Measurements from ENCODE around the gene ZSWIM8. TPM values are rescaled to one million over a fixed set of nuclear protein-coding genes. Genes with fewer than 3 reads are reported as not detected.

Gene ZSWIM8
- total and polyA plus RNA-seq, 2 experiments from 2014 or later: 20.5 to 30.4 TPM

DNA sequence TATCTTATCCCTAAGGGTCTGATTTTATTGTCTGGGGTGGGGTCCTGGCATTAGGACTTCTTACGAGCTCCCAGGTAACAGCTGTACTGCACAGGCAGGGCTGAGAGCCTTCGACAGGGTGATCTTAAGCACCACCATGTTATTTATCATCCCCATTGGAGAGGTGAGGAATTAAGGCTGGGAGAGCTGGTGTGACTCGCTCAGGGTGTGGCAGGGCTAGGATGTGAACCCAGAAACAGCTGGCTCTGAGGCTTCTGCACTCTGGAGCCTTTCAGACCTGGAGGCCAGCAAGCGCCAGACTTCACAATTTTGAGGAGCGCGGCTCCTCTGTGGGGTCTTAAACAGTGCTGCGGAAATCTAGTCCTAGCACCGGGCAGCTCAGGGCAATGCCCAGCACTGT, 53.4 kb downstream of the ZSWIM8 start:
- ATAC-seq (no peak), DNase-seq (ENCODE audit: low spot score) (no peak)
- Mint-ChIP-seq H3K27ac (no peak overlapping the region), H3K9me3 (no peaks in the 10 kb centered on the region), H3K4me1 (peaks cover 3% of the 10 kb centered on the region; the same call in 1 of the 3 replicates), H3K36me3 (ENCODE audit: low read depth) (peaks cover 45% of the 10 kb centered on the region), H3K4me3 (no peak overlapping the region), H3K27me3 (ENCODE audit: insufficient read depth, low read depth, poor library complexity) (peaks cover 6% of the 10 kb centered on the region)
- no peaks in the 10 kb centered on the region; the same call in 1 of the 2 replicates for H3F3A ChIP-seq (replicated peaks; ENCODE audit: low read depth)
- H4K20me1 ChIP-seq (replicated peaks; ENCODE audit: insufficient read depth): peaks cover 6% of the 10 kb centered on the region; the same call in 1 of the 2 replicates
- H3K4me2 ChIP-seq: no peak overlapping the region
- H3K79me2 ChIP-seq (replicated peaks; ENCODE audit: insufficient read depth): no peaks in the 10 kb centered on the region
- H2AFZ ChIP-seq: no peak overlapping the region
- peaks cover 11% of the 10 kb centered on the region for H3K36me3 ChIP-seq (ENCODE audit: insufficient read depth)
- no peaks in the 10 kb centered on the region for H3K9me2 ChIP-seq (ENCODE audit: insufficient read depth)
- no peaks in the 10 kb centered on the region for H3K27me3 ChIP-seq (ENCODE audit: insufficient read depth)
- no peaks in the 10 kb centered on the region for H3K4me1 ChIP-seq (ENCODE audit: insufficient read depth)
- H3K4me3 ChIP-seq: no peak overlapping the region
- H3K27ac ChIP-seq (ENCODE audit: low read depth): no peak overlapping the region
- TF ChIP-seq EZH2 (IDR thresholded peaks at IDR 0.05; ENCODE audit: low read depth, unreplicated experiment) (no peak), ZNF114 (CRISPR knock-in tag; IDR thresholded peaks at IDR 0.05) (no peak), POLR2AphosphoS5 (IDR thresholded peaks at IDR 0.05; ENCODE audit: low read depth) (no peak), CTCF (conservative IDR thresholded peaks at IDR 0.05; ENCODE audit: low read depth in 2 of 2) (no peak), ETS1 (IDR thresholded peaks at IDR 0.05) (no peak), NANOG (IDR thresholded peaks at IDR 0.05; ENCODE audit: borderline replicate concordance) (no peak), STAT1 (IDR thresholded peaks at IDR 0.05; ENCODE audit: unreplicated experiment) (no peak), ZNF331 (CRISPR knock-in tag; IDR thresholded peaks at IDR 0.05; ENCODE audit: low read depth) (no peak)
- TF ChIP-seq, protein P1, sequence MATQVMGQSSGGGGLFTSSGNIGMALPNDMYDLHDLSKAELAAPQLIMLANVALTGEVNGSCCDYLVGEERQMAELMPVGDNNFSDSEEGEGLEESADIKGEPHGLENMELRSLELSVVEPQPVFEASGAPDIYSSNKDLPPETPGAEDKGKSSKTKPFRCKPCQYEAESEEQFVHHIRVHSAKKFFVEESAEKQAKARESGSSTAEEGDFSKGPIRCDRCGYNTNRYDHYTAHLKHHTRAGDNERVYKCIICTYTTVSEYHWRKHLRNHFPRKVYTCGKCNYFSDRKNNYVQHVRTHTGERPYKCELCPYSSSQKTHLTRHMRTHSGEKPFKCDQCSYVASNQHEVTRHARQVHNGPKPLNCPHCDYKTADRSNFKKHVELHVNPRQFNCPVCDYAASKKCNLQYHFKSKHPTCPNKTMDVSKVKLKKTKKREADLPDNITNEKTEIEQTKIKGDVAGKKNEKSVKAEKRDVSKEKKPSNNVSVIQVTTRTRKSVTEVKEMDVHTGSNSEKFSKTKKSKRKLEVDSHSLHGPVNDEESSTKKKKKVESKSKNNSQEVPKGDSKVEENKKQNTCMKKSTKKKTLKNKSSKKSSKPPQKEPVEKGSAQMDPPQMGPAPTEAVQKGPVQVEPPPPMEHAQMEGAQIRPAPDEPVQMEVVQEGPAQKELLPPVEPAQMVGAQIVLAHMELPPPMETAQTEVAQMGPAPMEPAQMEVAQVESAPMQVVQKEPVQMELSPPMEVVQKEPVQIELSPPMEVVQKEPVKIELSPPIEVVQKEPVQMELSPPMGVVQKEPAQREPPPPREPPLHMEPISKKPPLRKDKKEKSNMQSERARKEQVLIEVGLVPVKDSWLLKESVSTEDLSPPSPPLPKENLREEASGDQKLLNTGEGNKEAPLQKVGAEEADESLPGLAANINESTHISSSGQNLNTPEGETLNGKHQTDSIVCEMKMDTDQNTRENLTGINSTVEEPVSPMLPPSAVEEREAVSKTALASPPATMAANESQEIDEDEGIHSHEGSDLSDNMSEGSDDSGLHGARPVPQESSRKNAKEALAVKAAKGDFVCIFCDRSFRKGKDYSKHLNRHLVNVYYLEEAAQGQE (IDR thresholded peaks at IDR 0.05; ENCODE audit: unreplicated experiment): no peak

Measured in GM23338 (cell line).